Measurements from ENCODE around the gene MAP7. TPM values are rescaled to one million over a fixed set of nuclear protein-coding genes. Genes with fewer than 3 reads are reported as not detected.

The MAP7 gene
- total RNA-seq, 1 experiment from 2014 or later: 33.7 TPM

DNA sequence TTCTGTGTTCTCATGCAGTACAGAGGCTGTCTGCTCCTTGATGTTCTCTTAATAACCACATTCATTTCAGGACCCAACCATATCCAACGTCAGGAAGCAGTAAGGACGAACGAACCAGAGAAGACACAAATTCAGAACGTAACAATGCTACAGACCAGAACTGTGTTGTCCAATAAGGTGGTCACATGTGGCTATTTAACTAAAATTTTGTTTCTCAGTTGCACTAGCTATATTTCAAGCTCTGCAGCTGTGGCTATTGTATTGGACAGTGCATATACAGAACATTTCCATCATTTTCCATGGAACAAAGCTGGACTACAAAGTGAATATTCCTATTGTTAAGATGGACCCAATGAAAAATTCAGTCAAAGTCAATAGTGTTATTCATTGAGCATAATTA, 27.0 kb downstream of the MAP7 start:
- no TSS peak for BruUV-seq (replicated peaks)
- CTCF ChIA-PET: no interaction called here

DNA sequence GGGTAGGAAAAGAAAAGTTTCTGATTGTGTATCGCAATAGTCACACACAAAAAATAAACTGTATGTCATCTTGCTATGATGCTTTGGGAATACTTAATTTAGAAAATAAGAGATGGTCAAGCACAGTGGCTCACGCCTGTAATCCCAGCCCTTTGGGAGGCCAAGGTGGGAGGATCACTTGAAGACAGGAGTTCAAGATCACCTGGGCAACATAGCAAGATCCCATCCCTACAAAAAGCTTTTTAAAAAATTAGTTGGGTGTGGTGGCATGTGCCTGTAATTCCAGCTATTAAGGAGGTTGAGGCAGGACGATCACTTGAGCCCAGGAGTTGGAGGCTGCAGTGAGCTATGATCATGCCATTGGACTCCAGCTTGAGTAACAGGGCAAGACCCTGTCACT, 27.6 kb downstream of the MAP7 start:
- Histone ChIP-seq H3K27me3 (ENCODE audit: insufficient read depth, low read depth) (no peaks in the 10 kb centered on the region), H3K79me2 (ENCODE audit: low read depth) (peaks cover 59% of the 10 kb centered on the region), H4K20me1 (ENCODE audit: insufficient read depth) (peaks cover 23% of the 10 kb centered on the region), H2AFZ (no peak overlapping the region), H3K9me2 (ENCODE audit: insufficient read depth) (no peaks in the 10 kb centered on the region), H3F3A (ENCODE audit: insufficient read depth, low read depth) (peaks cover 4% of the 10 kb centered on the region; the same call in 1 of the 2 replicates), H3K9me3 (ENCODE audit: insufficient read depth, low read depth) (no peaks in the 10 kb centered on the region), H3K4me1 (replicated peaks; ENCODE audit: insufficient read depth) (0 out of 2 replicates have a peak, but pooled peaks cover 9% of the 10 kb centered on the region), H3K27ac (no peak overlapping the region), H3K4me2 (no peak overlapping the region), H3K4me3 (no peak overlapping the region), H3K36me3 (ENCODE audit: low read depth) (no peaks in the 10 kb centered on the region)
- TF ChIP-seq, protein P1, sequence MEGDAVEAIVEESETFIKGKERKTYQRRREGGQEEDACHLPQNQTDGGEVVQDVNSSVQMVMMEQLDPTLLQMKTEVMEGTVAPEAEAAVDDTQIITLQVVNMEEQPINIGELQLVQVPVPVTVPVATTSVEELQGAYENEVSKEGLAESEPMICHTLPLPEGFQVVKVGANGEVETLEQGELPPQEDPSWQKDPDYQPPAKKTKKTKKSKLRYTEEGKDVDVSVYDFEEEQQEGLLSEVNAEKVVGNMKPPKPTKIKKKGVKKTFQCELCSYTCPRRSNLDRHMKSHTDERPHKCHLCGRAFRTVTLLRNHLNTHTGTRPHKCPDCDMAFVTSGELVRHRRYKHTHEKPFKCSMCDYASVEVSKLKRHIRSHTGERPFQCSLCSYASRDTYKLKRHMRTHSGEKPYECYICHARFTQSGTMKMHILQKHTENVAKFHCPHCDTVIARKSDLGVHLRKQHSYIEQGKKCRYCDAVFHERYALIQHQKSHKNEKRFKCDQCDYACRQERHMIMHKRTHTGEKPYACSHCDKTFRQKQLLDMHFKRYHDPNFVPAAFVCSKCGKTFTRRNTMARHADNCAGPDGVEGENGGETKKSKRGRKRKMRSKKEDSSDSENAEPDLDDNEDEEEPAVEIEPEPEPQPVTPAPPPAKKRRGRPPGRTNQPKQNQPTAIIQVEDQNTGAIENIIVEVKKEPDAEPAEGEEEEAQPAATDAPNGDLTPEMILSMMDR (conservative IDR thresholded peaks at IDR 0.05): no peak
- TF ChIP-seq EZH2 (IDR thresholded peaks at IDR 0.05; ENCODE audit: low read depth): no peak
- BruUV-seq (replicated peaks): no TSS peak
- ChIA-PET POLR2A (ENCODE audit: unreplicated experiment) (no interaction called here), CTCF (no interaction called here)
- intact Hi-C loops (cut with micrococcal nuclease; ENCODE audit: unreplicated experiment): no loop called here
- DNase-seq: no peak

More for the DNA sequence above, 27.0 kb downstream of the MAP7 start:
- intact Hi-C loops (cut with micrococcal nuclease; ENCODE audit: unreplicated experiment): no loop called here
- Histone ChIP-seq H3K4me1 (replicated peaks; ENCODE audit: insufficient read depth) (0 out of 2 replicates have a peak, but pooled peaks cover 7% of the 10 kb centered on the region), H3K27me3 (ENCODE audit: insufficient read depth, low read depth) (no peaks in the 10 kb centered on the region), H3K79me2 (ENCODE audit: low read depth) (peaks cover 59% of the 10 kb centered on the region), H3F3A (ENCODE audit: insufficient read depth, low read depth) (no peaks in the 10 kb centered on the region), H3K9me3 (ENCODE audit: insufficient read depth, low read depth) (no peaks in the 10 kb centered on the region), H3K27ac (no peak overlapping the region), H2AFZ (no peak overlapping the region), H4K20me1 (ENCODE audit: insufficient read depth) (peaks cover 22% of the 10 kb centered on the region), H3K9me2 (ENCODE audit: insufficient read depth) (no peaks in the 10 kb centered on the region), H3K4me2 (no peak overlapping the region), H3K36me3 (ENCODE audit: low read depth) (no peaks in the 10 kb centered on the region), H3K4me3 (no peak overlapping the region)
- POLR2A ChIA-PET (ENCODE audit: unreplicated experiment): no interaction called here
- no peak for TF ChIP-seq EZH2 (IDR thresholded peaks at IDR 0.05; ENCODE audit: low read depth)
- DNase-seq: no peak

DNA sequence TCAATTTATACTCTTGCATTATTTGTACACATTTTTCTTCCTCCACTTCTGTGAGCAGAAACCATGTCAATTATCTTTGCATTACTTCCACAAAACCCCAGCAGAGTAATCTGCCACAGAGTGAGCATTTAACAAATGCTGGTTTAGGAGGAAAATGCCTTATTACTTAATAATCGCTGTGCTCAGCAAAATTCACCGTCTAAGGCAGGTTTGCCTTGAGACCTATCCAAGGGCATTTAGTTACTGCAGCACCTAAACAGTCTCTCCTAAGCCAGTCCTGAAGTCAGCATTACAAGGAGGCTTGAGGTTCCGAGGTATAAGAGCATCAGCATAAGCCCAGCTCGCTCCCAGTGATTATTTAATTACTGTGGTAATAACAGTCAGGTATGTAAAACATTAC, 28.3 kb downstream of the MAP7 start:
- ChIA-PET POLR2A (ENCODE audit: unreplicated experiment) (no interaction called here), CTCF (no interaction called here)
- Histone ChIP-seq H4K20me1 (ENCODE audit: insufficient read depth) (peaks cover 21% of the 10 kb centered on the region), H3K27me3 (ENCODE audit: insufficient read depth, low read depth) (no peaks in the 10 kb centered on the region), H3F3A (ENCODE audit: insufficient read depth, low read depth) (peaks cover 8% of the 10 kb centered on the region; the same call in 1 of the 2 replicates), H3K9me3 (ENCODE audit: insufficient read depth, low read depth) (no peaks in the 10 kb centered on the region), H3K27ac (no peak overlapping the region), H3K4me2 (no peak overlapping the region), H3K4me1 (replicated peaks; ENCODE audit: insufficient read depth) (0 out of 2 replicates have a peak, but pooled peaks cover 16% of the 10 kb centered on the region), H3K9me2 (ENCODE audit: insufficient read depth) (no peaks in the 10 kb centered on the region), H3K36me3 (ENCODE audit: low read depth) (no peaks in the 10 kb centered on the region), H3K4me3 (no peak overlapping the region), H3K79me2 (ENCODE audit: low read depth) (peaks cover 57% of the 10 kb centered on the region), H2AFZ (no peak overlapping the region)
- no peak for TF ChIP-seq EZH2 (IDR thresholded peaks at IDR 0.05; ENCODE audit: low read depth)
- TF ChIP-seq, protein P1 (conservative IDR thresholded peaks at IDR 0.05): no peak
- no peak for DNase-seq
- BruUV-seq (replicated peaks): no TSS peak
- intact Hi-C loops (cut with micrococcal nuclease; ENCODE audit: unreplicated experiment): no loop called here

DNA sequence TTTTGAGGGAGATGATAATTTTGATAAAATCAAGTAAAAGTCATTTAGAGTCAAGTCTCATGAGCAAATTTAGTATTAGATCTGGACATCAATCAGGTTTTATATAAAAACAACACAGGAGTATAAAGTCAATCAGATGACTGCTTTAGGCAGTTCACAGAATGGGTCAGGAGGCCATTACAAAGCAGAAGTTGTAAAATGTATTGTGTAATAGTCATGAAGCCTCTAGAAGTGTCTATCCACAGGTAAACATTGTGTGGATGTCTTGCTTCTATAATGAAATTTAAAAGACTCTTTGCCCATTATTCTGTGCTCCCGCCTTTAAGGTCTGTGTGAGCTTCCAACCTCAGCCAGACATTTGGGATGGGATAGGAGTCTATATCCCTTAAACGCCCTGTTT, 28.8 kb downstream of the MAP7 start:
- intact Hi-C loops (cut with micrococcal nuclease; ENCODE audit: unreplicated experiment): no loop called here

More for the DNA sequence above, 28.8 kb downstream of the MAP7 start:
- no peak overlapping the region for H3K4me3 ChIP-seq
- CTCF ChIA-PET: no interaction called here
- POLR2A ChIA-PET (ENCODE audit: unreplicated experiment): no interaction called here
- BruUV-seq (replicated peaks): no TSS peak
- H3K27me3 ChIP-seq (ENCODE audit: insufficient read depth, low read depth): no peaks in the 10 kb centered on the region
- H3K79me2 ChIP-seq (ENCODE audit: low read depth): peaks cover 55% of the 10 kb centered on the region
- H3K27ac ChIP-seq: no peak overlapping the region
- TF ChIP-seq, protein P1 (conservative IDR thresholded peaks at IDR 0.05): no peak
- no peak for TF ChIP-seq EZH2 (IDR thresholded peaks at IDR 0.05; ENCODE audit: low read depth)
- no peaks in the 10 kb centered on the region for H3K9me3 ChIP-seq (ENCODE audit: insufficient read depth, low read depth)
- H2AFZ ChIP-seq: no peak overlapping the region
- H4K20me1 ChIP-seq (ENCODE audit: insufficient read depth): peaks cover 22% of the 10 kb centered on the region
- peaks cover 8% of the 10 kb centered on the region; the same call in 1 of the 2 replicates for H3F3A ChIP-seq (ENCODE audit: insufficient read depth, low read depth)
- H3K9me2 ChIP-seq (ENCODE audit: insufficient read depth): no peaks in the 10 kb centered on the region
- no peaks in the 10 kb centered on the region for H3K36me3 ChIP-seq (ENCODE audit: low read depth)
- 0 out of 2 replicates have a peak, but pooled peaks cover 20% of the 10 kb centered on the region for H3K4me1 ChIP-seq (replicated peaks; ENCODE audit: insufficient read depth)
- no peak overlapping the region for H3K4me2 ChIP-seq
- no peak for DNase-seq

Data from PC-9 (cell line).